Right renal pelvis (tissue), 4 donors: ENCODE data around the gene ACAN. TPM values are rescaled to one million over a fixed set of nuclear protein-coding genes. Genes with fewer than 3 reads are reported as not detected.

Experiments
- DNase-seq, 4 donors: peaks; one replicate each; pipeline ENCODE4 v3.0.0-alpha.2; 2013; ENCODE audit warnings: low read depth in 4 of 4, low spot score in 3 of 4, missing footprints in 1 of 4
- polyA plus RNA-seq, 4 donors: library from polyadenylated mRNA; unstranded; fragments of 120-200 nt; gene quantifications; one replicate each; pipeline ENCODE4 v1.2.1, GENCODE V29; 2013; ENCODE audit not compliant: insufficient read length in 4 of 4

ACAN gene
- polyA plus RNA-seq, 4 donors: 3.1 to 6.3 (median 5.3) TPM

DNA sequence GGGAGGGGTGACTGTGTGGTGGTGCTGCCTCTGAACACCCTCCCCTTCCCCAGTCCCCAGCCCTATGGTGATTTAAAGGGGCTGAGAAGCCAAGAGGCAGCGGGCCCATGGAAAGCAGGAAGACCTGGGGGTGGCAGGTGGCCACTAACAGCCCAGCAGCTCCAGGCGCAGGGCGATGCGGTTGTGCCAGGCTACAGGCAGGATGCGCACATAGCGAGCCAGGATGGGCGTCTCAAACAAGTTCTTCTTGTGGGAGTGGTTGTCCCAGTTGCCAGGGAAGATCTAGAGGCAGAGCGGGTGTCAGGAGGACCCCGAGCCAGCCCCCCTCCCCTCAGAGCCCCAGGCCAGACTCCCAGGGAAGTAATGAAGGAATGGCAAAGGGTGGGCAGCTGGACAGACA lies 96.0 kb downstream of the ACAN start:
- DNase-seq: no peak

DNA sequence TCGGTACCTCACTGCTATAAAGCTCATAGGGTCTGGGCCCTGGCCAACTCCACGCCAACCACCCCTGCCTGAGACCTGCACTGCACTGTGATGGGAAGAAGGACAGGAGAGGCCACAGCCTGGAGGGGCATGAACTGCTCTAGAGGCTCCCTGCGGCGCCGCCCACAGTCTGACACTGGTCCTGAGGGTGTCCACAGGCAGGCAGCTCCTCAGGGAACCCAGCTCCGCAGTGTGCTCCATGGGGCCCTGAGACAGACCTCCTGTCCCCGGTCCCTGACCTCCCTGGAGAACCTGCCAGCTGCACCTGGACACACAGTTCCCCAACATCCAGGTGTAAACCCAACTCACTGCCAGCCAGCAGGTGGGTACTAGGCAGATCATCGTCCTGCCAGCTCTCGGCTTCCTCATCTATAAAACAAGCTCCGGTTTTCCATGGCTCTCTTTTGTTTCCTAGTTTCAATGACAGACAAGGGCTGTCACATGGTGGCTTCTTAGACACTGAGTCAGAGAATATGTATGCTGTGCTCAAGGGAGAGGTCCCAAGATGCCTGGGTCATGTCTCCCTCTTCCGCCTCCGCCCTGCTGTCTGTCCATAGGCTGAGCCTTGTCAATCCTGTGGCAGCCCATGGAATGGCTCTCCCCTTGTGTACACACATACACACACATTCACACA lies 97.2 kb downstream of the ACAN start:
- DNase-seq: no peak

DNA sequence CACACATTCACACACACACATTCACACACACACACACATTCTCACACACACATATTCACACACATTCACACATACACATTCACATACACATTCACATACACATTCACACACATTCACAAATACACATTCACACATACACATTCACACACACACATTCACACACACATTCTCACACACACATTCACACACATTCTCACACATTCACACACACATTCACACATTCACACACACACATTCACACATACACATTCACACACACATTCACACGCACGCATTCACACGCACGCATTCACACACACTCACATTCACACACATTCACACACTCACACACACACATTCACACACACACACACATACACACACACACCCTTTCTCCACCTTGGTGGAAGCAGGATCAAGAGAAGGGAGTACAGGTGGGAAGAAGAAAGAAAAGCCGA lies 97.8 kb downstream of the ACAN start:
- DNase-seq: no peak

DNA sequence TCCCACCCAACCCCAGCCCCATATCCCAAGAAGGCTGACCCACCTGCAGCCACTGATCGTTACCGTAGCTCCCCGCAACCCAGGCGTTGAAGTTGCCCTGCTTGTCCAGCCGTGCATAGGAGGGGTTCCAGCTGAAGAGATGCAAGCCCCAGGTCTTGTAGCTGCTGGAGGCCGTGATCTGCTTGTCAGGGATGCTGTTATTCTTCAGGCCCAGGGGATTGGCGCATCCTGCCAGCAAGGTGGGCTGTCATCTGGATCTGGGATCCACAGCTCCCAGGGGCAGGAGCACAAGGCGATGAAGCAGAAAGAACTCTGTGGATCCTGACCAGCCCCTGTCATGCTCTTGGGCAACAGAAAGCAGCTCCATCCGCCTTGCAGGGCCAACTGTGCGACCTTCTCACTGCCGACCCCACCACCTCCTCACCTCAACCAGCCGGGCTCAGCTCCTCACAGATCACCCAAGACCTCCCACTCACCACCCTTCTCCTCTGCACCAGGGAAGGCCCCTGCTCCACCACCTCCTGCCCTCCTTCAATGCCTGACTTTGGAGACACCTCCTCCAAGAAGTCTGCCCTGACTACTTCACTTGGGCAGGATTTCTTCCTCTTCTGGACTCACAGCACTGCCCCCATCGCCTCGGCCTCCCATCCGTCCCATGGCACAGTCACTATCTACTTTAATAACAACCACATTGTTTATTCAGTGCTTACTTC lies 98.4 kb downstream of the ACAN start:
- no peak for DNase-seq

DNA sequence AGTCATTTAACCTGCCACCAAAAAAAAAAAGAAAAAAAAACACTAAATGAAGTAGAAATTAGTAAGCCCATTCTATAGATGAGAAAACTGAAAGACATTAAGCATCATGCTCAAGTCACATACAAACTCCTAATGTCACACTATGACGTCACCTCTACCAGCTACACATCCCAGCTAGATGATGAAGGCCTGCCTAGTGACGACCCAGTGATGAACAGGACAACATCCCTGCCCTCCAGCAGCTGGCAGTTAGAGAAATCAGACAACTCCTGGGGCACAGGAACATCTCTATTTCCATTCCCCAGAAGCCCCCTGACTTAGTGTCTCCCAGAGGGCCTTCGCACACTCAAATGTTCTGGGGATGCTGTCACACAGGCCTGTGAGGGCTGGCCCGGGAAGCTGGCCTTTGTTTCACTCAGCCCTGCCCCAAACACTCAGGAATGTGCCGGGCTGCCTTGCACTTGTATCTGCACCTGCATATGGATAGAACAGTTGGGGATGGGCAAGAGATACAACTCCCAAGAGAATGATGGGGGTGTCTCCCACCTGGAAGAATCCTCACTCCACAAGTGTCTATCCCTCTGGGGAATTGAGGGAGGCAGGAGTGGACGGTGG lies 99.1 kb downstream of the ACAN start:
- no peak for DNase-seq

DNA sequence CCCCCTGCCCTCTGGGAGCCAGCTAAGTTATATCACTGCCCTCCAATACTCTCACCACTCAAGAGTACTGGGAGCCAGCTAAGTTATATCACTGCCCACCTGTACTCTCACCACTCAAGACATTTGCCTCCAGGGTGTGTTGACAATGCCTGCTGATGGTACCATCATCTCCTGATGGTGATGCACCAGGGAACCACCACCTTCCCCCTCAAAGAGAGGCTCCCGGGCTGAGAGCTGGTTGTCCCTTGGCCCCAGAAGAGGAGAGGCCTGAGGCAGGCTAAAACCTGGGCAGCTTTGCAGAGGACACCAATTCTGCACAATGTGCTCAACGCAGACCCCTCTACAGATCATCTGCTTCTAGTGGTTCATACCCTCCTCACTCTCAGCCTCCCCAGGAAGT lies 99.6 kb downstream of the ACAN start:
- no peak for DNase-seq

DNA sequence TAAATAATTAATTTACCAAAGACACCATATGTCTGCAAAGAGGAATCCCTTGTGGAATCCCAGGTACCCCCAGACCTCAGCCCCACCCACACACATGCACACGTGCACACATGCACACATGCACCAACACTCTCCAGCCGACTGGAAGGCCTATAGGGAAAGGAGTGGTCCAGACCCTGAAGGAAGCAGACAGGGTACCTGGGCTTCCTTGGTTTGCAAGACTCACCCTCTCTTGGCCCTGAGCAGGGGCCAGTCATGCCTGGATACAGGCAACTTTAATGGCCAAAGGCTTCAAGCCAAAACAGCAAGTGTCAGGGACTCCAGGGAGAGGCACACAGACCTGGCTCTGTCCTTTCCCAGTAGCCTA lies 101.0 kb downstream of the ACAN start:
- DNase-seq: no peak

DNA sequence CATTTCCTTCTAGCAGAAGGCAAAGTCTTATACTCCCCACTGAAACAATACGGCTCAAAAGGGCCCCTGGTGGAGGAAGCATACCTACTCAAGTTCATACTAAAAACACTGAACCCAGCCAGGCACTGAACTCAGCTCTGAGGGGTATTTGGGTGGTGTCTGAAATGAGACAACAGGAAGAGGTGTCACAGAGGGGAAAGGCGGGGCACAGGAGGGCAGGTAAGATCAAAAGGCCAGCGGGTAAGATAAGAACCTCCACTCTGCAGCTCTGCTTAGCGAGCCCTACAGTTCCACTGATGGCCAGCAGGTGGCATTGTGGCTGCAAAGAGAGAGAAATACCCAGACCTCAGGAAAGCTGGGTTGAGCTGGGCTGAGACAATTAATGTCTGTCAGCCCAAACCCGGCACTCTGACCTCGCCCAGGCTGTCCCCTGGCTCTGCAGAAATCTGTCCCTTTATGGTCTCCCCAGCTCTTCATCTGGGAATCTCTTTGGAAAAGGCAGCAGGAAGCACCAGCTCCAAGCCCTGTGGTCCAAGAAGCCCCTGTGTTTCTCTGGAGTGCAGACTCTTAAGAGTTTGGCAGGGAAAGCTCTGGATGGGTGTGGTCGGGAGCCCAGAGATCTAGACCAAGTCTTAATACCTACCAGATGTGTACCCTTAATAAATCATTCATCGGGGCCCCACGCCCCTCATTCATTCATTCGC lies 101.5 kb downstream of the ACAN start:
- DNase-seq: no peak

DNA sequence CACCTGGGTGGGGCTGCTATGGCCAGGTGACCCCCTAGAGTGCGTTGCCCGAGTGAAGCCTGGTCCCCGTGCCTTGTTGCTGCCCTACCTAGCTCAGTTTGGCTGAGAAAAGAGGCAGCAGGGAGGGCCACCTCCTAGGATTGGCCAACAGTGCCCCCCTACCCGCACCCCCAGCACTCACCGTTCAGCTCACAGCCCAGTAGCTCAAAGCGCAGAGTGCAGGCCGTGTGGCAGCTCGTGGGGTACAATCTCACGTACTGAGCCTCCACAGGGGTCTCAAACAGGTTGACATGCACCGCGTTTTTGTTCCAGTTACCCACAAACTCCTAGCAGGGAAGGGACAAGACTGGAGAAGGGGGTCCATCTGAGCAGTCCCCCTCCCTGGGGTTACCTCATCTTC lies 102.3 kb downstream of the ACAN start:
- no peak for DNase-seq

DNA sequence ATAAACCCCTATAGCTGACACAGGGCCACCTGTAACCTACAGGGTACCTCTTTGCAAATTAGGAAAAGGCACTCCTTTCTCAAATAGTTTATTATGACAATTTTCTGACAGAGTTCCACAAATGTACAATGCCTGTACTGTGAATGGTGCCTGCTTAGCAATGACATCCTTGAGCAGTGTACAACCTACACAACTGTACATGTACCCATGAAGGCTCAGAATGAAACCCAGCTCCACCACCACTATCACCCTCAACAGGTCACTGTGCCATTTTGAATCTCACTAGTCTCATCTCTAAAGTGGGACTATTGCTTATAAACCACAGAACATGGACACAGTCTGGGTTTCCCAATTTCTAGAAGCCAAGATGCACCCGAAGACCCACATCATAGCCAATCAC lies 102.9 kb downstream of the ACAN start:
- no peak for DNase-seq

DNA sequence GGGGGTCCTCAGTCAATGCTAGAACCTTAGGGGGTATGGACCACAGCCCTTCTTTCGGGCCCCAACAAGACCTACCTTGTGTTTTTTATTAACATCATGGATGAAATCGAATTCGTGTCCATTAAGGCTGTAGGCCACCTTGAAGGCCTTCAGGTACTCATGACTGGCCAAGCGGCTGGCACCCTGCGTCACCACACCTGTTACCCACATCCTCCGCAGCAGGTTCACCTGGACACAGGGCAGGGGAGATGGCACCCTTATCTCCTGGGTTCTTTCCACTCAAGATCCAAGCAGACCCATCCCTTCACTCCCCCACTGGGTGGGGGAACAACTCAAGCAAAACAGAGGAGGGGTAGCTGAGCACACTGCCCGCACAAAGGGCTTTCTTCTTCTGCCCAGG lies 103.3 kb downstream of the ACAN start:
- no peak for DNase-seq

DNA sequence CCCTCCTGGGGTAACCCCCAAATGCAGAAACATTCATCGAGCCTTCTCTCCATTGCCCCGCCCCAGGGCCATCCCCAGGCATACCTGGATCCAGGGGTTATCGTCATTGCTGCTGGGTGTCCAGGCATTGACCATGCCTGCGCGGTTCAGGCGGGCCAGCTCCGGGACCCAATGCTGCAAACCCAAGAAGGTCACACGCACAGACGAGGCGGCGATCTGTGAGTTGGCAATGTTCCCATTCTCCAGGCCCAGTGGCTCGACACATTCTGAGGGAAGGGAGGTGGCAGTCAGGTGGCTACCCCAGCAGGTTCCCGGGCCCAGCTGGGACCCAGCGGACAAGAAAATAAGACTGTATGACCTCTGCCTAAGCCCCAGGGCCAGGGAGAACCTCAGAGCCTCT lies 103.9 kb downstream of the ACAN start:
- DNase-seq: no peak

DNA sequence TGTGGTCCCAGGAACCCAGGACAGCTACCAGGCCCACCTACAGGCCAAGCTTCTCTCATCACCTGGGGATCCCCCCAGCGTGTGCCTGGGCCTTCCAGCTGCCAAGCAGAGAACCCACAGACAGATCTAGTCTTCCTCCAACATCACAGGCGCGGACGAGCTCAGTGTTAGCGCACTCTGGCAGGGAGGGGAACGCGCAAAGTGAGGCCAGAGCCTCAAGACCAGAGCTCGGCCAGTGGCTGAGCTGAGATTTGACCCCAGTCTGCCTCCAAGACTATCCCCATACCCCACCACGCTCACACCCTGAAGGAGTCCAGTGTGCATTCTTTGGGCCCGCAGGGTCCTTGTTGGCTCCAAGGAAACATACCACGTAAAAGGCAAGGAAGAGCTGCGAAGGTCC lies 104.9 kb downstream of the ACAN start:
- DNase-seq: no peak

DNA sequence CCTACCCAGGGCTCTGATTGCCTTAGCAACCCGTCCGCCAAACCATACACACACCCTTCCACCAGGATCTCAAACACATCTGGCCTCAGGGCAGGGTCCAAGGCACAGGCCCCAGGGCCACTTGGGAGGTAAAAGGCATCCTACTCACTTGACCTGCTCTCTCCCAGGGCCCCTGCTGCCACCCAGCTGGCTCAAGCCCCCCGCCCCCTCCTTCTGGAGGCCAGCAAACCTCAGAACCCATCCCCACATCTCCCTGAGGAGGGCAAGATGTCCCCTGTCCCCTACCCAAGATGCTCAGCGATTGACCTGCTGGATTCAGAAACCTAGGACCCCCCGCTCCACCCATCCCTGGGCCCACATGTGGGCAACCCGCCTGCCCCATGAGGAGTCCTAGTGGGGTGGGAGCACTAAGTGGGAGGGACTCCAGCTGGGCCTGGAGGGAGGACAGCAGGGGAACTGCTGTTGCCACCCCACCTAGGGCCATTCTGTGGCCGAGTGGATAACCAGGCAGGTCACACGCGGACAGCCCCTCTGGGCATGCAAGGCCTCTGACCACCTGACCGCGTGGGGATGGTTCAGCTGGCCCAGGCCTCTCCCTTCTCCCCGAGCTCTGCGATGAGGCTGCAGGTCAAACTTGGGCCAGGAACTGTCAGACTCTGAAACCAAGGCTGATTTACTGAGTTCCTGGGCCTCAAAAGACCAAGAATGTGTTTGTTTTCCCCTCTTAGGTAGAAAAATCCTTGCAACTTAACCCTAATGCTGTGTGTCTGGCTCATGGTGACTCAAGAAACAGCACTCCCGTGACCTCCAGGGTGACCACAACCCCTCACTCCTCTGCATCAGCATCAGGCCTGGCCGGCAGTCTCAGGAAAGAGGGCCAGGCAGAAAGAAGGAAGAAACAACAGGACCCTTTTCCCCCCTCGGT lies 105.7 kb downstream of the ACAN start:
- no peak for DNase-seq

DNA sequence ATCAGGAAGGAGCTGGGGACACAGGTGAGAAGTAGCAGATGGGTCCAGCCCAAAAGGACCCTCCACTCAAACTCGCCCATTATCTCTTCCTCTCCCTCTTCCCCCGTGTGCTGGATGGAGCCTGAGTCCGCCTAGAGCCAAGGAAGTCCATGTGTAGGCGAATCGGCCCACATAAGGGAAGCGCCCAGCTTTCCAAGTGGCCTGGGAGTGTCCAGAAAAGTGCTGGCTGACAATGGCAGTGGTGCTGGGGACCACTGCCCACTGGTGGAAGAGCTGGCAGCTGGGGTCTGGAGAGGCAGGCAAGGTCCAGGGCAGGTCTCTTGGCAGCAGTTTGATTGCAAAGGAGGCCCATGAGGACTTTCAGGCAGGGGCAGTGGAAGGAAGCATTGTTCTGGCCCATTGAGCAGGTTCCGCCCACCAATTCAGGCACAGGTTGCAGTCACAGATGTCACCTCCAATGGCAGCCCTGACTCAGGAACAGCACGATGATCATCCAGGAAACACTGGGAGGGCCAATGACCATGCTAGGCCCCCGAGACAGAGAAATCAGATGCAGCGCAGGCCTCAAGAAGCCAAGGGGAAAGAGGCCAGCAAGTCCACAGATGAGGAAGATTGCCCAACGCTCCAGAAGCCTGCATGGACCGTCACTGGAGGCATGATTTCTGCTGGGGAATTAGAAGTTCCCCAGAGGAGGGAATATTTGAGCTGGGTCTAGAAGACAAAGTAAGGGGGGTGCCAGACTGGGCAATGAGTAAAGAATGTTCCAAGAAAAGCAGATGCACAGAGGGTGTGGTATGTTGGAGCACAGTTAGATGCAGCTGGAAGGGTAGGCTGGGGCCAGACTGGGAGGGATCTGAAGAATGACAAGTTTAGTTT lies 107.0 kb downstream of the ACAN start:
- DNase-seq: no peak

DNA sequence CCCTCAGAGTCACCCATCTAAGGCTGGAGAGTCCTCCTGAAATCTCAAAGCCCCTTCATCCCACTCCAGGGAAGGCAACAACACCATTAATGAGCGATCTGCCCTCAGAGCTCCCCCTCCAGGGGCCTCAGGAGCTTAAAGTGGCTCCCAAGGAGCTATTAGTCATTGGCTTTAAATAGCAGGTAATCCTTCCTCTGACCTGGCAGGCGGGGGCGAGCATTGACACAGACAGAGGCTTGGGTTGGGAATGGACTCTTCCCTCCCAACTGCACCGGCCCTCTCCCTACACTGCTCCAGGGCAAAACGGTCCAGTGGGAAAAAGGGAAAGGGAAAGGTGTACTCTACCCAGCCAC lies 108.5 kb downstream of the ACAN start:
- DNase-seq: no peak

DNA sequence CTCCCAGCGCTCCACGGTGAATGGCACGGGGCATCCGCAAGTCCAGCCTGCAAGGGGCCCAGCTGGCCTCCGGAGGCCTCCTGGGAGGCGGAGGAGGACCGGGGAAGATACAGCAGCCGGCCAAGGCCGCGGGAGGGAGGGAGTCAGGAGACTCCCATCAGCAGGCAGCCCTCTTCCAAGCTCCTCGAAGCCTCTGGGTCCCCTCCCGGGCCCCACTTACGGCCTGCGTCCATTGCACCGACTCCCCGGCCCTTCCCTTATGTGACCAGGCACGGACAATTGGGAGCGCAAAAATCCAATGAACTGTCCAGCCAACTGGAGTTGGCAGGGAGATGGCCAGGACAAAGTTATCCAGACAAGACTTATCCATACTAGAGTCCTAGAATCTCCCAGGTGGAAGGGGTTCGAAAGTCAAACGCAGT lies 109.3 kb downstream of the ACAN start:
- DNase-seq: no peak

DNA sequence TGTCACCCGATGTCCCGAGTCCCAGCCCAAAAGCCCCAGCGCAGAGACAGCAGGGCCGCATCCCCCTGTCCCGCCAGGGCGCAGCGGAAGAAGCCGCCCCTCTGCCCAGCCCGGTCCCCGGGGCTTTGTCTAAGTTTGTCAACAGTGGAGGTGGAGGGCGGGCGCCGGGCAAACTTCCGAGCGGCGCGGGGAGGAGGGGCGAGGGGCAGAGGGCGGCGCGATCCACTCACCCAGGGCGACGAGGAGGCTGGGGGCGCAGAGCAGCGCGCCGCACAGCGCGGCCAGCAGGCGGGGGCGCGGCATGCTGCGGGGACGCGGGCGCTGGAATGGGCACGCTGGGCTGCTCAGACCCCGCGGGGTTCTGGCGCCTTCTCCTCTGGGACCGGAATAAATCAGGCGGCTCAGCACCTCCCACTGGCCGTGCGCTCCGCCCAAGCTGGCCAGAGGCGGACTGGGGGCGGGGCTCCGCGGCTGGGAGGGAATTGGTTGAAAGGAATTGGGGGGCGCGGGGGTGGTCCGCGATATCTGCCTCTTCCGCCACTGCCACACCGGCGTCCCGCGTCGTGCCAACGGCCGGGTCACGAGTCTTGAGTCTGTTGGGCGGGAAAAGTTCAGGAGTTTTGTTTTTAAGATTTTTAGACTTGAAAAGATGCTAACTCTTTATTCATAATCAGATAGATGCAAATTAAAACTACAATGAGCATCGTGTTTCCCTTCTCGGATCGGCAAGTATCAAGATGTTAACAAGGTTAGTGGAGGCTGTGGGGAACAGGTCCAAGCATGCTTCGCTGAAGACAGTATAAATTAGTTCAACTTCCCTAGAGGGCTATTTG lies 110.0 kb downstream of the ACAN start, which contains the start of gene MFGE8:
Gene MFGE8 (minus strand): TSS at position 363 of the 833 bp plus-strand sequence. CDS start 60 bp downstream, at position 303.
- DNase-seq: peak in 2 of 4 donors; percentile 74 to 78

DNA sequence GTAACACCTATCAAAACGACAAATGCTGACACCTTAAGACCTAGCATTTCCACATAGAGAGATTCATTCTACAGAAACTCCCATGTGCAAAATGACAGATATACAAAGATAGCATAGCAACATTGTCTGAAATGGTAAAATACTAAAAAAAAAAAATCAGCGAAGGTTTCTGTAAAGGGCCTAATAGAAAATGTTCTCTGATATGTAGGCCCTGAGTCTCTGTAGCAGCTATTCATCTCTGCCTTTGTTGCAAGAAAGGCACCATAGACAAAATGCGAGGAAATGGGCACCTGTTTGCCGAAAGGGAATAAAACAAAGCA lies 110.6 kb downstream of the ACAN start:
- no peak for DNase-seq
